ENCODE measurements around the gene MCF2. TPM values are rescaled to one million over a fixed set of nuclear protein-coding genes. Genes with fewer than 3 reads are reported as not detected.

MCF2 gene
- total RNA-seq, 1 experiment from 2014 or later: 0.39 TPM

- H4K20me1 ChIP-seq (ENCODE audit: control insufficient read depth, insufficient read depth, insufficient read length): no peaks in the 10 kb centered on the region
- no peak overlapping the region for H2BK12ac ChIP-seq (ENCODE audit: insufficient read length, low read depth, low read length)
- no peak overlapping the region for H4K8ac ChIP-seq (replicated peaks; ENCODE audit: insufficient read length, low read depth, low read length)
- H3T11ph ChIP-seq (ENCODE audit: low read length): no peak overlapping the region
- no CpG with 5 or more reads among the region's 4 CpGs for WGBS (ENCODE audit: extremely low coverage, insufficient read length, low lambda C conversion rate)
- H3K56ac ChIP-seq (ENCODE audit: insufficient read length, low read depth, low read length): no peak overlapping the region
- H3K27ac ChIP-seq (ENCODE audit: insufficient read length, low read depth, low read length): no peak overlapping the region
- Mint-ChIP-seq H3K27me3 (ENCODE audit: low read depth) (no peaks in the 10 kb centered on the region), H3K36me3 (ENCODE audit: insufficient read depth in 1 of 3, low read depth in 3 of 3) (no peaks in the 10 kb centered on the region), H3K9me3 (peaks cover 0 to 9% of the 10 kb centered on the region in 2 experiments; a peak in 1 of 5 replicates), H3K4me1 (no peaks in the 10 kb centered on the region), H3K4me3 (no peak overlapping the region), H3K27ac (no peak overlapping the region)
- no peak overlapping the region for H2BK20ac ChIP-seq (ENCODE audit: low read depth, low read length, poor library complexity, severe bottlenecking)
- H3K14ac ChIP-seq (ENCODE audit: insufficient read depth, low read length): no peak overlapping the region
- no peak overlapping the region for H3K9ac ChIP-seq (ENCODE audit: extremely low read depth, insufficient read length, low read length)
- no peaks in the 10 kb centered on the region for H3K79me1 ChIP-seq (ENCODE audit: insufficient read depth, low read depth, low read length, poor library complexity, severe bottlenecking)
- no peak overlapping the region for H2AK5ac ChIP-seq (ENCODE audit: insufficient read length, low read length)
- no peaks in the 10 kb centered on the region for H3K9me3 ChIP-seq (ENCODE audit: control insufficient read depth, low read depth, low read length)
- H2BK120ac ChIP-seq (ENCODE audit: low read depth, low read length, poor library complexity, severe bottlenecking): no peak overlapping the region
- H3K4me1 ChIP-seq (ENCODE audit: insufficient read depth, low read length): no peaks in the 10 kb centered on the region
- H3K23ac ChIP-seq (ENCODE audit: insufficient read length, low read depth, low read length): no peak overlapping the region
- no peak overlapping the region for H3K18ac ChIP-seq (ENCODE audit: insufficient read length, low read depth, low read length)
- no peak overlapping the region for H4K91ac ChIP-seq (ENCODE audit: insufficient read length, low read depth, low read length)
- no peak overlapping the region for H2AFZ ChIP-seq (ENCODE audit: low read length)
- TF ChIP-seq CTCF (conservative IDR thresholded peaks at IDR 0.05): no peak
- H2BK5ac ChIP-seq (ENCODE audit: insufficient read length, low read length): no peak overlapping the region
- H3K27me3 ChIP-seq (ENCODE audit: insufficient read depth, low read length): no peaks in the 10 kb centered on the region
- no peak for DNase-seq
- no peak overlapping the region for H3K4ac ChIP-seq (ENCODE audit: low read depth, low read length)
- no peaks in the 10 kb centered on the region for H3K23me2 ChIP-seq (ENCODE audit: insufficient read length, low read depth, low read length, poor library complexity, severe bottlenecking)
- no peaks in the 10 kb centered on the region for H3K79me2 ChIP-seq (ENCODE audit: insufficient read depth, low read length)
- no peak overlapping the region for H3K4me2 ChIP-seq (ENCODE audit: insufficient read depth, insufficient read length, low read length)
- no peak overlapping the region for H2BK15ac ChIP-seq (ENCODE audit: low read depth, low read length)
- no peak overlapping the region for H4K5ac ChIP-seq (ENCODE audit: insufficient read length, low read depth, low read length)
Observed at GRCh38 chrX:139581068-139581467, 126.9 kb downstream of the MCF2 start.
